ENCODE data around the gene PRMT7.

The PRMT7 gene

GRCh38 chr16:68376590-68376989 lies 65.8 kb downstream of the PRMT7 start:
- DNase-seq (ENCODE audit: low read depth), result no peak

- DNase-seq (ENCODE audit: low read depth), result no peak
Observed at GRCh38 chr16:68377221-68377620, 66.4 kb downstream of the PRMT7 start.

- DNase-seq (ENCODE audit: low read depth), result no peak
Observed at GRCh38 chr16:68377667-68378393, 67.0 kb downstream of the PRMT7 start.

- DNase-seq (ENCODE audit: low read depth), result no peak
Observed at GRCh38 chr16:68378436-68379415, 67.9 kb downstream of the PRMT7 start.

DNA sequence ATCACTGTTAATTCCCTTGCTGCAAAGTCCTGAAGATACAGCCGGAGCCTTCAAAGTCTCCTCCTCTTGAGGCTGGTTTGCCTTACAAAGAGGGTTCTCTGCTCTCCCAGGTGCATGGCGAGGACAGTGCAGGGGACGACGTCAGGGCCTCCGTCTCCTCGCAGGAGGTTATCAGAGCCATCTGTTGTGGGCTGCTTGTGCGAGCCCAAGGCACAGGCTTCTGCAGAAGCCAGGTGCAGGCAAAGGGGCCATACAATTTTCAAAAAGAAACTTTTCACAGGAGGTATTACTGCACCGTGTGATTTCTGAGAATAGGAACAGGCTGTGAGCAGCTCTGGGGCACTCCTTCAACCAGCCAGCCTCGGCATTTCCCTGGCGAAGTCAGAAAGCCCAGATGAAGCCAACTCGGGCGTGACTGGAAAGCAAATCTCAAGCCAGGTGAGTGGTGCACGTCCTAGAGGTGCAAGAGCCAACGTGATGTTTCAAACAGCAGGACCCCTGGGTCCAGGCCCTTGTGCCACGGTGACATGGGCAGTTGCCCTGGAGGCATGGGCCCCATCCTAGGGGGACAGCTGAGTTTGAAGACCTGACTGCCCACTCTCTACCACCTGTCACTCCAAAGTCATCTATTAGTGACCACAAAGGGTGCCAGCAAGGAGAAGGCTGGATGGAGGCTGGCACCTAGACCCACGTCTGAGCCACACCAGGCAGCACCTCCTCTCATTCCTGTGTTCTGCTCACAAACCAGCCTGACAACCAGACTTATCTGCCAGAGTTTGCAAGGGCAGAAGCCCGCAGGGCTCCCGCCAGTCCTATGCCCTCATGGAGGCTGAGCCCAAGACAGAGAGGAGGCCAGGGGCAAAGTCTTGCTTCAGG lies 68.9 kb downstream of the PRMT7 start:
- no peak for DNase-seq (ENCODE audit: low read depth)

DNA sequence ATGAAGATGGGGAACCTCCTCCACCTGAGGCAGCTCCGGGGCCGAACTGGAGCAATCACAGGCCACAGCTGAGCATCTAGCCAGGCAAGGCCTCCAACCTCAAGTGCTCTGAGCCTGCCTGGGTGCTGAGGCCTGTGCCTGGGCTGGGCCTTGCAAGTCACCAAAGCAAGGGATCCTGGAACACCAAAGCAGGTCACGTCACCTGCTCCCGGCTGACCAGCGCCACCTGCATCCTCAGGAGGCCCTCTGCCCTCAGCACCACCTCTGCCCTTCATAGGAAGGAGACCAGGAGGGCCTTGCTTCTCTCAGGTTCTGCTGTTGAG lies 69.5 kb downstream of the PRMT7 start:
- DNase-seq (ENCODE audit: low read depth), result no peak

DNA sequence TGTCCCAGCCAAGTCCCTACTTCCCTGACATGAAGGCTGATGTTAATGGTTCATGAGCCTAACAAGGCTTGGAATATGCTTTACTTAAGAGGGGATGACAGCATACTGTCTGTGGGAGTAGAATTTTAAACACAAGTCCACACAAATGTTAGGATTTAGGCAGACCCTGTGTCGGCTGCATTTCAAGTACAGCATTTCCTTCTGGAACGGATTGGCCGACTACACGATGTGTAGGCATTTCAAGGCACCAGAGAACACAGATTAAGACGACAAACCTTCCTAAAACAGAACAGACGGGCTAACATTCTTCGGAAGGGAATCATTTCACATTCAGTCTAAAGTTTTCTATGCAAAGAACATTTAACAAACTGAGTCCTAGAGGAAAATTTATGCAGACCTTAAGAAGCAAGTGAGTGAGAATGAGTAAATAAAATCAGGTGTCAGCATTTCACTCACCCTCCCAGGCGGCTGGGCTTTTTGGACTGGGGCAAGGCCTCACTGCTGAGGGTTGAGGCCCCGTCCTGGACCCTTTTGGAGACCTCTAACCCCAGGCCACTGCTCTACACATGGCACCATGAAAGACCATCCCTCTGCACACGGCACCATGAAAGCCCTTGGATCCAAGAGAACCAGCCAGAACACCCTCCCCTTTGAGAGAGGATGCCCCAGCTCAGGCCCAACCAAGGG lies 70.0 kb downstream of the PRMT7 start:
- no peak for DNase-seq (ENCODE audit: low read depth)

DNA sequence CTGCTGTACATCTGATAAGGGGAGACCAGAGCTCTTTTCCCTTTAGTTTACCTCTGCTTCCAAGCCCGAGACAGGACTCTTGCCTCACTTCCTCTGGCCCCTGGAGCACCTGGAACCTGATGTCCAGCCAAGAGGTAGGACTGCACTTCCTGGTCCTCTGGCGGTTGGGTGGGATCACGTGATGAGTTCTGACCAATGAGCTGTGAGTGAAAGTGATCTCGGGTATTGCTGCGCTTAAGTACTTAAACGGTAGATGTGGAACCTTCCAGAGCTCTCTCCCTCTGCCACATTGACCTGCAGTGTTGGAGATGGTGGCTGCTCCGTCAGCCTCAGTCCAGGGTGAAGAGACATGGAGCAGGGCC lies 70.5 kb downstream of the PRMT7 start:
- no peak for DNase-seq (ENCODE audit: low read depth)

GRCh38 chr16:68382296-68382718 lies 71.5 kb downstream of the PRMT7 start:
- DNase-seq (ENCODE audit: low read depth), result no peak

DNA sequence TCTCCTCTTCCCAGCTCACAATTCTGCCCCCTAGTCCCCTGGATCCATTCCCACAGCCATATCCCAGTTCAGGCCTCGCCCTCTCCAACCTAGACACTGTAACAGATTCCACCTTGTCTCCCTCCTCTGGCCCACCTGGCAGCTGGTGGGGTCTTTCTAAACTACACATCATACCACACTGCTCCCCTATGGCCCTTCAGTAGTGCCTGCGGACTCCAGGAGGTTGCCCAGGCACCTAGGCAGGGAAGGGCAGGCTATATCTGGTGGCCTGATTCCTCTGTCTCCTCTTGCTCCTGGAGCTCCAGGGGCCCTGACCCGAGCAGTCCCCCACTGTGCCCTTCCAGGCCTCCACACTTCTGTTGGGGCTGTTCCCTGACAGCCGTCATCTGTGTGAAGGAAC lies 73.0 kb downstream of the PRMT7 start:
- DNase-seq (ENCODE audit: low read depth), result no peak

DNA sequence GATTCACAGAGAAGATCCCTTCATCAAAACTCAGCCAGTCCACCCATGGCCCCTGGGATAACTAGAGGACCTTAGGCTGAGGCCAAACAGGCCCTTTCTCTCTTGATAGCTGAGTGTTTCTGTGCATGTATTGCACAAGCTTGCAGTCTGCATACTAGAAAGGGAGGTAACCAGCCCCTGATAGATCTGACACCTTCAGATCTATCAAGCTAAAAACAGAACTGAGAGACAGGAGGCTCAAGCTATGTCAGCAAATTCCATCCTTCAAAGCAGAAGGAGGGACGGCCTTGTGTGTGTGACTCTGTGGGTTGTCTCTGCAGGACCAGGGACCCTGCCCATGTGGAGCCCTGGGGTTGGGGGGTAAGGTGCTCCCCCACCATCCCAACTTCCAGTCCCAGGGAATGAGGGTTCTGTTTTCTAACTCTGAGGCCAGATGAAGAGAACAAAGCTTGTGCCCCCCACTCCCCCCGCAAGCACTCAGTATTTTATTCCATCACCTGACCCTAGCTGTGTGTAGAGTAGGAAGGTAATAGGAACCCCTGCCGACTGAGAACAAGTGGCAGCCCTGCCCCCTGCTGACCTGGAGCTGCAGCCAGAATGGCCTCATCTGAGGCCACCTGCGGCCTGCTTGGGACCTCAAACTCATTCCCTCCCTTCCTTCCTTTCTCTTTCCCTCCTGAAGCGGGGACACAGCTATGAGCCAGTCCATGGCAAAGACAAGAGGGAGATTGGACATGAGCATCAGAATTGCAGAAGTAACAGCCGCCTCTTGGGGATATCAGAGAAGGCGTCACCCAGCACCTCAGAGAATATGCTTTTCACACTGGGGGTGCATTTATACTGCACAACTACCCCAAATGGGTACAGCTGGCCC lies 73.7 kb downstream of the PRMT7 start:
- DNase-seq (ENCODE audit: low read depth), result no peak

DNA sequence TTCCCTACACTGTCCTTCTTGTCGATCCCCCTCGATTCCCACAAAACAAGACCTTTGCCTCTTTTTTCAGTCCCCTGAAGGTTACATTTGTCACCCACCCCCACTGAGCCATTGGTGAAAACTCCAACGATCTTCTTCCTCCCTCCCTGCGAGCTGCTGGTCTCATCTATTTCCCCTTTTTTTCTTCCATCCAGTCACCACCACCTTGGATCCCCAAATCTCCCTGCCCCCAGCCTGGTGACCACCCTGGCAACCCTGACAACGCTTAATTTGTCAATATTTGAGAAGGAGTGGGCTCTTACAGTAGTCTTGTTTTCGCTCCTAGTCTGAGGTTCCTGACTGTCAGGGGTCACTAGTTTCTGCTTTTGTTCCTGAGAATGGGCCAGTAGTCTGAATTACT lies 74.6 kb downstream of the PRMT7 start:
- DNase-seq (ENCODE audit: low read depth), result no peak

DNA sequence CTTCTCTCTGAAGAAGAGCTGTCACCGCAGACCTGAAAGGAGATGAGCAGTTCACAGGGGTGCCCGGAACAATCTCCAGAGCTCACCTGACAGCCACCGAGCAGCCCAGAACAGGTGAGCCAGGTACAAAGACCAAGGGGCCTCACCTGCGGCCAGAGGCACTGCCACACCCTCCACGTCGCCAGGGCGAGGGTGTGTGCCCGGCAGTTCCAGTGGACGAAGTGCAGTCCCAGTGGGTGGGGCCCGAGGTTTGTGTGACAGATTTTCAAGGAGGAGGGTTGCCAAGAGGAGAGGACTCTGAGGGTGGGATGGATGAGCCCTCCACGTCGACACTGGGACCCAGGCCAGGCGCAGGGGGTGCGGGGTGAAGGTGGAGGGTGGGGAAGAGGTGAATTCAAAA lies 75.8 kb downstream of the PRMT7 start:
- DNase-seq (ENCODE audit: low read depth), result no peak

DNA sequence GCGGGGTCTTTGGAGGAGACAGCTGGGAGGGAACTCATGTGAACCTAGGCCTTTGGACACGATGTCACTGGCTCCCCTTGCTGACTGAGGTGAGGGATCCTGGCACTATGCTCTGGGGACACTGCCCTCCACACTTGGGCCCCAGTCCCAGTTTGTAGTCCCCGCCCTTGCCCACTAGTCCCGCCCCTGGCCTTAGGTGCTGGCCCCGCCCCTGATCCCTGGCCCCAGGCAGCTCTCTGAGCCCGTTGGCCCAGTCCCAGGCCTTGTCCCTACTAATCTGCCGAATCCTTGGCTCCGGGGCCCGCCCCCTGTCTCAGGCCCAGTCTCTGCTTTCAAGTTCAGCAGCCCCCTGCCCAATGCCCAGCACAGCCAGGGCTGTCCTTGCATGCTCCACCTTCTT lies 76.5 kb downstream of the PRMT7 start:
- DNase-seq (ENCODE audit: low read depth), result no peak

- DNase-seq (ENCODE audit: low read depth), result no peak
Observed at GRCh38 chr16:68388124-68388523, 77.3 kb downstream of the PRMT7 start.

DNA sequence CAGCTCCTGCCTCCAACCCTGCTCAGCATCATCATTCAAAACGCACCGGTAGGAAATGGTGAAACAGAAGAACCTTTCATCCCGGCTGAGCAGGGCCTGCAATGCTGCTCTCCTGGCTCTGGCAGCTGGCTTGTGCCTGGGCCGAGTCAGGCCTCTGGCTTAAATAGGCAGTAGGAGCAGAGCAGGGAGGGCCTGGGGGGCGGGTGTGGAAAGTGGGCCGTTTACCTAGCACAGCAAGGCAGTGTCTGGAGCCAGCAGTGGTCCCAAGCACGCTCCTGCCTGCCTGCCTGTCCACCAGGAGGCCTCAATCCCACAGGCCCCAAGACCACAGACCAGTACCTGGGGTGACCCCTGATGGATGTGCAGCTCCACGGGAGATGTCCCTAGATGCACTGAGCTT lies 78.2 kb downstream of the PRMT7 start:
- no peak for DNase-seq (ENCODE audit: low read depth)

DNA sequence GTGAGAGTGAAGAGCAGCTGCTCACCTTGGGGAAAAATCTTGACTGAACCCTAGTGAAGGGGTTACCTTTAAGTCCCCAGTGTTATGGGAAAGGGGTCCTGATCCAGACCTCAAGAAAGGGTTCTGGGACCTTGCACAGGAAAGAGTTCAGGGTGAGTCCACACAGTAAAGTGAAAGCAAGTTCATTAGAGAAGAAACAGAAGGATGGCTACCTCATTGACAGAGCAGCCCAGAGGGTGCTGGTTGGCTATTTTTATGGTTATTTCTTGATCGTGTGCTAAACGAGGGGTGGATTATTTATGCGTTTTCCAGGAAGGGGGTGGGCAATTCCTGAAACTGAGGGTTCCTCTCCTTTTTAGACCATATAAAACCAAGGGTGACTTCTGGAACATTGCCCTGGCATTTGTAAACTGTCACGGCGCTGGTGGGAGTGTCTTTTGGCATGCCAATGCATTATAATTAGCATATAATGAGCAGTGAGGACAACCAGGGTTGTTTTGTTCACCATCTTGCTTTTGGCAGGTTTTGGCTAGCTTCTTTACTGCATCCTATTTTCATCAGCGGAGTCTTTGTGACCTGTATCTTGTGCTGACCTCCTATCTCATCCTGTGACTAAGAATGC lies 79.0 kb downstream of the PRMT7 start:
- DNase-seq (ENCODE audit: low read depth), result no peak

DNA sequence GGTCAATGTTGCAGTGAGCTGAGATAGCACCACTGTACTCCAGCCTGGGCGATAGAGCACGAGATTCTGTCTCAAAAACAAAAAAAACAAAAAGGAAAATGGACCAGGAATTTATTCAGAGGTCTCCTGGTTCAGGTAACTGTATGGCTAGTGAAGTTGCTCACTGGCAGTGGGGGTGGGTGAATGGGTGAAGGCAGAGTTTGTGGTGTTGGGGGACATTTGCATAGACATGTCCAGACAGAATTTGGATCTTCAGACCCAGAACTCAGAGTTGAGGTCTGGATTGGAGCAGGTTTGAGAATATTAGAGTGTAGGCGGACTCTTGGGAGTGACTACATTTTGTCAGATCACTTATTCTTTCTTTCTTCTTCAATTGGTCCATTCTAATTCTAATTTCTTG lies 82.5 kb downstream of the PRMT7 start:
- DNase-seq (ENCODE audit: low read depth), result no peak

GRCh38 chr16:68395167-68395786 lies 84.5 kb downstream of the PRMT7 start:
- DNase-seq (ENCODE audit: low read depth), result no peak

- DNase-seq (ENCODE audit: low read depth), result no peak
Observed at GRCh38 chr16:68395815-68396214, 85.0 kb downstream of the PRMT7 start.

All from activated T-helper 1 cell treated with Interleukin-2 at 50 U/mL for 16 hours (primary cell).